HepG2 (cell line): ENCODE data around the gene TUT1. TPM values are rescaled to one million over a fixed set of nuclear protein-coding genes. Genes with fewer than 3 reads are reported as not detected.

ENCODE experiments used
- ATAC-seq: fragments of 200-7000 bp; cut with Tn5 transposase; 3 replicates; pipeline ENCODE4 v1.9.1; 2020; ENCODE audit warnings: mild to moderate bottlenecking, moderate library complexity
- BruUV-seq: library from RNA; stranded (reverse); fragments of 400-500 nt; replicated peaks from 2 replicates; lab custom pipeline; 2021; lab: Mats Ljungman, UMichigan
- CTCF ChIA-PET: fragments of 300-600 bp; formaldehyde crosslinking; extraction: SDS; loops from one replicate; lab custom pipeline; 2021; ENCODE audit warnings: low total read pairs, inconsistent platforms, low intra/inter-chr PET ratio; lab: Yijun Ruan, JAX
- POLR2A ChIA-PET: fragments of 350-600 bp; sonication (Branson Sonifier 250); formaldehyde crosslinking; loops from one replicate; lab custom pipeline; 2020; ENCODE audit warnings: antibody characterized with exemption, inconsistent platforms; lab: Yijun Ruan, JAX
- DNase-seq: peaks from one replicate; pipeline ENCODE4 v3.0.0-alpha.2; 2015; ENCODE audit warnings: low spot score
- FAIRE-seq: peaks from 3 replicates; lab custom pipeline; 2011; peaks lifted over from hg19 to GRCh38; lab: Jason Lieb, UNC
- H2AFZ ChIP-seq: one replicate; pipeline ENCODE4 v1.6.1; 2011; ENCODE audit warnings: low read length, inconsistent platforms
- H3K27ac ChIP-seq: fragments of 300-600 bp; 3 replicates; pipeline ENCODE4 v1.8.0; 2011; ENCODE audit warnings: mixed run types, mild to moderate bottlenecking, mixed read lengths, low read length, inconsistent platforms; ENCODE audit not compliant: insufficient read depth; ENCODE audit errors: extremely low read length
- H3K27me3 ChIP-seq, 2 experiments: fragments of 200-600 bp in 1 of 2; 2 replicates in 1 of 2; 3 replicates in 1 of 2; pipeline versions ENCODE4 v1.6.0 to v1.8.0; 2011; ENCODE audit warnings: low read length in 2 of 2, mild to moderate bottlenecking in 2 of 2, moderate library complexity in 2 of 2, inconsistent platforms in 1 of 2; ENCODE audit not compliant: insufficient read depth in 2 of 2, control insufficient read depth in 1 of 2
- H3K36me3 ChIP-seq, 2 experiments: fragments of 200-600 bp in 1 of 2; replicated peaks in 1 of 2; 2 replicates in 1 of 2; 3 replicates in 1 of 2; pipeline versions ENCODE4 v1.5.1 to v1.8.0; 2011; ENCODE audit warnings: low read length in 2 of 2, inconsistent platforms in 1 of 2; ENCODE audit not compliant: insufficient read depth in 2 of 2, control insufficient read depth in 1 of 2
- H3K4me1 ChIP-seq: 2 replicates; pipeline ENCODE4 v1.5.1; 2012; ENCODE audit warnings: low read length, inconsistent platforms; ENCODE audit not compliant: insufficient read depth
- H3K4me2 ChIP-seq: 2 replicates; pipeline ENCODE4 v1.6.0; 2011; ENCODE audit warnings: low read depth, low read length, inconsistent platforms
- H3K4me3 ChIP-seq, 3 experiments: fragments of 200-600 bp in 1 of 3; sonication (generic), shearing (Covaris generic) in 1 of 3; replicated peaks in 1 of 3; 2 replicates each; pipeline ENCODE4 v1.5.1; 2011 to 2016; ENCODE audit warnings: low read length in 3 of 3, inconsistent platforms in 2 of 3, low read depth in 2 of 3, mild to moderate bottlenecking in 2 of 3, control low read depth in 1 of 3, mixed read lengths in 1 of 3; ENCODE audit not compliant: insufficient read depth in 1 of 3
- H3K79me2 ChIP-seq: one replicate; pipeline ENCODE4 v1.6.1; 2011; ENCODE audit warnings: low read length, inconsistent platforms; ENCODE audit not compliant: insufficient read depth
- H3K9ac ChIP-seq: 2 replicates; pipeline ENCODE4 v1.6.0; 2011; ENCODE audit warnings: mild to moderate bottlenecking, low read depth, low read length, inconsistent platforms; ENCODE audit not compliant: insufficient read depth
- H3K9me3 ChIP-seq: 2 replicates; pipeline ENCODE4 v1.5.1; 2012; ENCODE audit warnings: mild to moderate bottlenecking, low read length
- H4K20me1 ChIP-seq: 2 replicates; pipeline ENCODE4 v1.6.0; 2011; ENCODE audit warnings: inconsistent platforms, mild to moderate bottlenecking, low read length, moderate library complexity; ENCODE audit not compliant: insufficient read depth
- CBFB ChIP-seq: sonication (generic); formaldehyde crosslinking; IDR thresholded peaks from 2 replicates; pipeline ENCODE4 v1.4.0; 2020; ENCODE audit warnings: missing genetic modification reagents
- FOSL2 ChIP-seq: sonication (generic); formaldehyde crosslinking; IDR thresholded peaks from 2 replicates; pipeline ENCODE4 v1.4.0; 2020; ENCODE audit warnings: missing genetic modification reagents
- HNRNPL ChIP-seq: fragments of 200-400 bp; formaldehyde crosslinking; IDR thresholded peaks from 2 replicates; pipeline ENCODE4 v1.6.1; 2017; ENCODE audit warnings: mild to moderate bottlenecking, low read depth, low read length
- NFE2 ChIP-seq: sonication (generic); formaldehyde crosslinking; IDR thresholded peaks from 2 replicates; pipeline ENCODE4 v1.4.0; 2020; ENCODE audit warnings: missing genetic modification reagents
- RXRA ChIP-seq: sonication (generic); formaldehyde crosslinking; IDR thresholded peaks from 2 replicates; pipeline ENCODE4 v1.5.1; 2020; ENCODE audit warnings: missing genetic modification reagents
- TEAD3 ChIP-seq: optimal IDR thresholded peaks from 2 replicates; pipeline ENCODE3; 2016; ENCODE audit warnings: borderline replicate concordance
- ZNF616 ChIP-seq: sonication (generic); formaldehyde crosslinking; IDR thresholded peaks from 2 replicates; pipeline ENCODE4 v1.5.0; 2020; ENCODE audit warnings: low read depth, mild to moderate bottlenecking, missing genetic modification reagents
- WGBS: methylation state at CpG from one replicate; pipeline ENCODE4 v1.1.6; 2017; ENCODE audit warnings: low lambda C conversion rate; 5-methylcytosine and 5-hydroxymethylcytosine counted together
- in situ Hi-C: cut with HindIII; loops from 2 replicates; pipeline ENCODE4 v1.10.0; 2017; ENCODE audit warnings: low pct_unique_long_range_greater_than_20kb; ENCODE audit not compliant: extremely low pct_ligation_motif_present
- intact Hi-C: fragments of 100-400 bp; cut with micrococcal nuclease; formaldehyde crosslinking; loops from one replicate; pipeline ENCODE4 v1.10.0; 2022; ENCODE audit not compliant: unreplicated experiment
- polyA plus RNA-seq, 8 experiments: library from polyadenylated mRNA; depleted of rRNA in 3 of 8; stranded (reverse) in 7 of 8; unstranded in 1 of 8; fragments of >200 nt; fragmentation: Illumina TruSeq in 4 of 8; extraction: Trizol in 4 of 8; gene quantifications; 2 replicates each; pipeline versions ENCODE4 v1.2.1 to v1.2.3, GENCODE V29; 2011 to 2016; ENCODE audit warnings: low read depth in 4 of 8, missing spikeins in 1 of 8, mixed read lengths in 1 of 8; ENCODE audit not compliant: insufficient read depth in 1 of 8
- total RNA-seq, 5 experiments: library from RNA; depleted of rRNA; stranded (reverse); fragments of >200 nt; fragmentation: Illumina TruSeq; extraction: Trizol; gene quantifications; 2 replicates each; pipeline ENCODE4 v1.2.3, GENCODE V29; 2016; ENCODE audit warnings: low read depth in 1 of 5
- TF ChIP-seq, protein P1 (sequence below): sonication (generic); formaldehyde crosslinking; IDR thresholded peaks from 2 replicates; pipeline ENCODE4 v1.5.1; 2020; ENCODE audit warnings: mild to moderate bottlenecking, missing genetic modification reagents
- TF ChIP-seq, protein P2 (sequence below): sonication (generic); formaldehyde crosslinking; IDR thresholded peaks from 2 replicates; pipeline ENCODE4 v1.9.0; 2022; ENCODE audit warnings: low read depth, missing genetic modification reagents
- TF ChIP-seq, protein P3 (sequence below): sonication (generic); formaldehyde crosslinking; IDR thresholded peaks from 2 replicates; pipeline ENCODE4 v1.4.0; 2020; ENCODE audit warnings: missing genetic modification reagents, mild to moderate bottlenecking, borderline replicate concordance

The TUT1 gene
- total and polyA plus RNA-seq, 2 of the 13 experiments (the other 11 are each of a cell fraction or from before 2014, with no cell fraction given) = 9.7 to 14.3 TPM

DNA sequence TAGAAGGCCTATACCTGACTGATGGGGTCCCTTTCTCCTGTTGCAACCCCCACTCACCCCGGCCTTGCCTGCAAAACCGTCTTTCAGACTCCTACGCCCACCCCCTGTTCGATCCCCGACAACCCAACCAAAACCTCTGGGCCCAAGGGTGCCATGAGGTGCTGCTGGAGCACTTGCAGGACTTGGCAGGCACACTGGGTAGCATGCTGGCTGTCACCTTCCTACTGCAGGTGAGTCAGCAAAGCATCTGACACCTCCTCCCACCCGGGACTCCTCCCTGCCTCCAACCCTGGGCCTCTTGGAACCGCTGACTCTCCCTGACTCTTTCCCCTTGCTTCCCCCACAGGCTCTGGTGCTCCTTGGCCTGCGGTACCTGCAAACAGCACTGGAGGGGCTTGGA is 23.0 kb upstream of the TUT1 start (continued):
- TF ChIP-seq, protein P1, sequence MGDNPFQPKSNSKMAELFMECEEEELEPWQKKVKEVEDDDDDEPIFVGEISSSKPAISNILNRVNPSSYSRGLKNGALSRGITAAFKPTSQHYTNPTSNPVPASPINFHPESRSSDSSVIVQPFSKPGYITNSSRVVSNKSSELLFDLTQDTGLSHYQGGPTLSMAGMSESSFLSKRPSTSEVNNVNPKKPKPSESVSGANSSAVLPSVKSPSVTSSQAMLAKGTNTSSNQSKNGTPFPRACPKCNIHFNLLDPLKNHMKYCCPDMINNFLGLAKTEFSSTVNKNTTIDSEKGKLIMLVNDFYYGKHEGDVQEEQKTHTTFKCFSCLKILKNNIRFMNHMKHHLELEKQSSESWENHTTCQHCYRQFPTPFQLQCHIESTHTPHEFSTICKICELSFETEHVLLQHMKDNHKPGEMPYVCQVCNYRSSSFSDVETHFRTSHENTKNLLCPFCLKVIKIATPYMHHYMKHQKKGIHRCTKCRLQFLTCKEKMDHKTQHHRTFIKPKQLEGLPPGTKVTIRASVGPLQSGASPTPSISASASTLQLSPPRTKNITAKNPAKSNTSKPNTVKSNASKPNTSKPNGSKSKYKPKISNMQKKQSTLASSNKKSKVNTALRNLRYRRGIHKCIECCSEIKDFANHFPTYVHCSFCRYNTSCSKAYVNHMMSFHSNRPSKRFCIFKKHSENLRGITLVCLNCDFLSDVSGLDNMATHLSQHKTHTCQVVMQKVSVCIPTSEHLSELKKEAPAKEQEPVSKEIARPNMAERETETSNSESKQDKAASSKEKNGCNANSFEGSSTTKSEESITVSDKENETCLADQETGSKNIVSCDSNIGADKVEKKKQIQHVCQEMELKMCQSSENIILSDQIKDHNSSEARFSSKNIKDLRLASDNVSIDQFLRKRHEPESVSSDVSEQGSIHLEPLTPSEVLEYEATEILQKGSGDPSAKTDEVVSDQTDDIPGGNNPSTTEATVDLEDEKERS (CRISPR knock-in tag) = no peak
- TF ChIP-seq TEAD3 (CRISPR knock-in tag) (peak; percentile 12), FOSL2 (CRISPR knock-in tag) (peak; percentile 60), NFE2 (CRISPR knock-in tag) (peak; percentile 54; the same call in 1 of the 2 replicates)

DNA sequence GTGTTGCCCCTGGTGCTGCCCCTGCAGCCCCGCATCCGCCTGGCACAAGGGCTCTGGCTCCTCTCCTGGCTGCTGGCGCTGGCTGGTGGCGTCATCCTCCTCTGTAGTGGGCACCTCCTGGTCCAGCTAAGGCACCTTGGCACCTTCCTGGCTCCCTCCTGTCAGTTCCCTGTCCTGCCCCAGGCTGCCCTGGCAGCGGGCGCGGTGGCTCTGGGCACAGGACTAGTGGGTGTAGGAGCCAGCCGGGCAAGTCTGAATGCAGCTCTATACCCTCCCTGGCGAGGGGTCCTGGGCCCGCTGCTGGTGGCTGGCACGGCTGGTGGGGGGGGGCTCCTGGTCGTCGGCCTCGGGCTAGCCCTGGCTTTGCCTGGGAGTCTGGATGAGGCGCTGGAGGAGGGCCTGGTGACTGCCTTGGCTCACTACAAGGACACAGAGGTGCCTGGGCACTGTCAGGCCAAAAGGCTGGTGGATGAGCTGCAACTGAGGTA is 22.0 kb upstream of the TUT1 start:
- no peaks in the 10 kb centered on the region for H4K20me1 ChIP-seq
- peak overlapping the region in 2 of 3 experiments; percentile 77 to 93; a peak in 4 of 6 replicates for H3K4me3 ChIP-seq
- H3K79me2 ChIP-seq = peaks cover 2% of the 10 kb centered on the region
- H3K4me2 ChIP-seq = peak overlapping the region; percentile 53
- BruUV-seq = no TSS peak
- no peak overlapping the region for H3K9ac ChIP-seq
- peak; percentile 10 for ATAC-seq
- ChIA-PET CTCF (interaction anchor here (0.6 to 2.3 kb wide), 4 partner anchors 8 to 82 kb away, joined by 3 to 14 read pairs (median 5); partner anchors contain the start of genes B3GAT3 and TUT1), POLR2A (interaction anchor here (1.9 to 4.0 kb wide), 4 partner anchors 8 to 33 kb away, joined by 7 to 39 read pairs (median 33); partner anchors contain the start of genes B3GAT3, GANAB, MTA2 and TUT1)
- FAIRE-seq = no peak
- no CpG with 5 or more reads among the region's 15 CpGs for whole genome bisulfite sequencing
- peak overlapping the region; percentile 64 for H3K27ac ChIP-seq
- H3K36me3 ChIP-seq = no peaks in the 10 kb centered on the region
- H3K9me3 ChIP-seq = no peaks in the 10 kb centered on the region
- in situ Hi-C loops (no loop called here), intact Hi-C loops (loop anchor here (5.0 kb wide), 1 partner anchor 39 kb away; the partner anchor contains the start of gene INTS5)
- no peak overlapping the region for H2AFZ ChIP-seq
- DNase-seq = no peak
- H3K4me1 ChIP-seq = peaks cover 48% of the 10 kb centered on the region
- H3K27me3 ChIP-seq = no peaks in the 10 kb centered on the region; a peak in 1 of 5 replicates
- TF ChIP-seq, protein P2, sequence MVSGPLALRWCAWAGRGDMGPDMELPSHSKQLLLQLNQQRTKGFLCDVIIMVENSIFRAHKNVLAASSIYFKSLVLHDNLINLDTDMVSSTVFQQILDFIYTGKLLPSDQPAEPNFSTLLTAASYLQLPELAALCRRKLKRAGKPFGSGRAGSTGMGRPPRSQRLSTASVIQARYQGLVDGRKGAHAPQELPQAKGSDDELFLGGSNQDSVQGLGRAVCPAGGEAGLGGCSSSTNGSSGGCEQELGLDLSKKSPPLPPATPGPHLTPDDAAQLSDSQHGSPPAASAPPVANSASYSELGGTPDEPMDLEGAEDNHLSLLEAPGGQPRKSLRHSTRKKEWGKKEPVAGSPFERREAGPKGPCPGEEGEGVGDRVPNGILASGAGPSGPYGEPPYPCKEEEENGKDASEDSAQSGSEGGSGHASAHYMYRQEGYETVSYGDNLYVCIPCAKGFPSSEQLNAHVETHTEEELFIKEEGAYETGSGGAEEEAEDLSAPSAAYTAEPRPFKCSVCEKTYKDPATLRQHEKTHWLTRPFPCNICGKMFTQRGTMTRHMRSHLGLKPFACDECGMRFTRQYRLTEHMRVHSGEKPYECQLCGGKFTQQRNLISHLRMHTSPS (CRISPR knock-in tag) = peak; percentile 81; the same call in 1 of the 2 replicates
- TF ChIP-seq ZNF616 (0 out of 2 replicates have a peak, but pooled peaks have one; percentile 46), HNRNPL (peak; percentile 97), CBFB (CRISPR knock-in tag) (no peak), RXRA (CRISPR knock-in tag) (peak; percentile 31; the same call in 1 of the 2 replicates)
- TF ChIP-seq, protein P3, sequence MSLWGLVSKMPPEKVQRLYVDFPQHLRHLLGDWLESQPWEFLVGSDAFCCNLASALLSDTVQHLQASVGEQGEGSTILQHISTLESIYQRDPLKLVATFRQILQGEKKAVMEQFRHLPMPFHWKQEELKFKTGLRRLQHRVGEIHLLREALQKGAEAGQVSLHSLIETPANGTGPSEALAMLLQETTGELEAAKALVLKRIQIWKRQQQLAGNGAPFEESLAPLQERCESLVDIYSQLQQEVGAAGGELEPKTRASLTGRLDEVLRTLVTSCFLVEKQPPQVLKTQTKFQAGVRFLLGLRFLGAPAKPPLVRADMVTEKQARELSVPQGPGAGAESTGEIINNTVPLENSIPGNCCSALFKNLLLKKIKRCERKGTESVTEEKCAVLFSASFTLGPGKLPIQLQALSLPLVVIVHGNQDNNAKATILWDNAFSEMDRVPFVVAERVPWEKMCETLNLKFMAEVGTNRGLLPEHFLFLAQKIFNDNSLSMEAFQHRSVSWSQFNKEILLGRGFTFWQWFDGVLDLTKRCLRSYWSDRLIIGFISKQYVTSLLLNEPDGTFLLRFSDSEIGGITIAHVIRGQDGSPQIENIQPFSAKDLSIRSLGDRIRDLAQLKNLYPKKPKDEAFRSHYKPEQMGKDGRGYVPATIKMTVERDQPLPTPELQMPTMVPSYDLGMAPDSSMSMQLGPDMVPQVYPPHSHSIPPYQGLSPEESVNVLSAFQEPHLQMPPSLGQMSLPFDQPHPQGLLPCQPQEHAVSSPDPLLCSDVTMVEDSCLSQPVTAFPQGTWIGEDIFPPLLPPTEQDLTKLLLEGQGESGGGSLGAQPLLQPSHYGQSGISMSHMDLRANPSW (CRISPR knock-in tag) = no peak
